ENCODE results near the gene SPIB. TPM values are rescaled to one million over a fixed set of nuclear protein-coding genes. Genes with fewer than 3 reads are reported as not detected.

SPIB gene
- total RNA-seq, 1 donor from 2014 or later = not detected

GRCh38 chr19:50459067-50459456, 40.3 kb downstream of the SPIB start:
- Mint-ChIP-seq H3K27me3 (ENCODE audit: insufficient read depth, low read depth) (peaks cover 8% of the 10 kb centered on the region), H3K36me3 (no peaks in the 10 kb centered on the region), H3K4me3 (no peak overlapping the region), H3K9me3 (peaks cover 7% of the 10 kb centered on the region), H3K4me1 (peaks cover 12% of the 10 kb centered on the region), H3K27ac (no peak overlapping the region)
- Histone ChIP-seq H3K27ac (no peak overlapping the region), H4K20me1 (ENCODE audit: low read depth) (no peaks in the 10 kb centered on the region), H3K27me3 (no peaks in the 10 kb centered on the region), H3K9ac (no peak overlapping the region), H3K9me3 (ENCODE audit: low read depth) (no peaks in the 10 kb centered on the region), H2AFZ (replicated peaks) (no peak overlapping the region), H3K79me2 (ENCODE audit: low read depth) (no peaks in the 10 kb centered on the region), H3K4me3 (no peak overlapping the region), H3K4me2 (no peak overlapping the region), H3K36me3 (no peaks in the 10 kb centered on the region), H3K4me1 (no peaks in the 10 kb centered on the region), H3F3A (ENCODE audit: low read depth) (peaks cover 3% of the 10 kb centered on the region)
- no peak for TF ChIP-seq EZH2phosphoT487 (IDR thresholded peaks at IDR 0.05)
- TF ChIP-seq, protein P1, sequence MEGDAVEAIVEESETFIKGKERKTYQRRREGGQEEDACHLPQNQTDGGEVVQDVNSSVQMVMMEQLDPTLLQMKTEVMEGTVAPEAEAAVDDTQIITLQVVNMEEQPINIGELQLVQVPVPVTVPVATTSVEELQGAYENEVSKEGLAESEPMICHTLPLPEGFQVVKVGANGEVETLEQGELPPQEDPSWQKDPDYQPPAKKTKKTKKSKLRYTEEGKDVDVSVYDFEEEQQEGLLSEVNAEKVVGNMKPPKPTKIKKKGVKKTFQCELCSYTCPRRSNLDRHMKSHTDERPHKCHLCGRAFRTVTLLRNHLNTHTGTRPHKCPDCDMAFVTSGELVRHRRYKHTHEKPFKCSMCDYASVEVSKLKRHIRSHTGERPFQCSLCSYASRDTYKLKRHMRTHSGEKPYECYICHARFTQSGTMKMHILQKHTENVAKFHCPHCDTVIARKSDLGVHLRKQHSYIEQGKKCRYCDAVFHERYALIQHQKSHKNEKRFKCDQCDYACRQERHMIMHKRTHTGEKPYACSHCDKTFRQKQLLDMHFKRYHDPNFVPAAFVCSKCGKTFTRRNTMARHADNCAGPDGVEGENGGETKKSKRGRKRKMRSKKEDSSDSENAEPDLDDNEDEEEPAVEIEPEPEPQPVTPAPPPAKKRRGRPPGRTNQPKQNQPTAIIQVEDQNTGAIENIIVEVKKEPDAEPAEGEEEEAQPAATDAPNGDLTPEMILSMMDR (IDR thresholded peaks at IDR 0.05) = no peak
- no peak for TF ChIP-seq EZH2 (IDR thresholded peaks at IDR 0.05)
- no peak for DNase-seq (ENCODE audit: low spot score)

DNA sequence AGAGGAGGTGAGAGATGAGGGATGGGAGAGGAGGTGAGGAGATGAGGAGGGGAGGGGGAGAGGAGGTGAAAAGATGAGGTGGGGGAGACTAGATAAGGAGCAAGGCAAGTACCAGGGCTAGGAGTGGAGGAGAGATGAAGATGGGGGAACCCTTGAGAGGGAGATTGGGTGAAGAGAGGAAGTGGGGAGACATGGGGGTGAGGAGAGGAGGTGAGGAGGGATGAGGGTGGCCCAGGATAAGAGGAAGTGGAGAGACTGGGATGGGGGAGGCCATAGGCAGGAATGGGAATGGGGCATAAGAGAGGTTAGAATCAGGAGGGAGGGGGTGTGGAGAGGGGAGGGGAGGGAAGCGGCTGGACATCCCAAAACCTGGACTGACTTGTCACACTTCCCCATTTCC, 40.9 kb downstream of the SPIB start:
- DNase-seq (ENCODE audit: low spot score) = no peak
- Histone ChIP-seq H3K4me3 (no peak overlapping the region), H3K9me3 (ENCODE audit: low read depth) (no peaks in the 10 kb centered on the region), H3K4me1 (no peaks in the 10 kb centered on the region), H3K4me2 (no peak overlapping the region), H3K27me3 (no peaks in the 10 kb centered on the region), H3K27ac (no peak overlapping the region), H3K36me3 (no peaks in the 10 kb centered on the region), H4K20me1 (ENCODE audit: low read depth) (no peaks in the 10 kb centered on the region), H2AFZ (replicated peaks) (no peak overlapping the region), H3F3A (ENCODE audit: low read depth) (peaks cover 3% of the 10 kb centered on the region), H3K9ac (no peak overlapping the region), H3K79me2 (ENCODE audit: low read depth) (no peaks in the 10 kb centered on the region)
- TF ChIP-seq, protein P1 (IDR thresholded peaks at IDR 0.05) = no peak
- no peak for TF ChIP-seq EZH2phosphoT487 (IDR thresholded peaks at IDR 0.05)
- TF ChIP-seq EZH2 (IDR thresholded peaks at IDR 0.05) = no peak
- Mint-ChIP-seq H3K4me1 (peaks cover 12% of the 10 kb centered on the region), H3K4me3 (peak overlapping the region; percentile 63), H3K27me3 (ENCODE audit: insufficient read depth, low read depth) (peaks cover 7% of the 10 kb centered on the region), H3K36me3 (no peaks in the 10 kb centered on the region), H3K9me3 (peaks cover 7% of the 10 kb centered on the region), H3K27ac (no peak overlapping the region)

GRCh38 chr19:50460161-50460765, 41.5 kb downstream of the SPIB start:
- peaks cover 7% of the 10 kb centered on the region for H3K9me3 Mint-ChIP-seq
- H3K4me1 Mint-ChIP-seq = peaks cover 12% of the 10 kb centered on the region
- H3K4me2 ChIP-seq = no peak overlapping the region
- peak overlapping the region; percentile 63 for H3K4me3 Mint-ChIP-seq
- no peak overlapping the region for H2AFZ ChIP-seq (replicated peaks)
- H3F3A ChIP-seq (ENCODE audit: low read depth) = peaks cover 3% of the 10 kb centered on the region
- no peak overlapping the region for H3K4me3 ChIP-seq
- H3K9me3 ChIP-seq (ENCODE audit: low read depth) = no peaks in the 10 kb centered on the region
- H3K36me3 ChIP-seq = no peaks in the 10 kb centered on the region
- no peak overlapping the region for H3K9ac ChIP-seq
- H3K27me3 Mint-ChIP-seq (ENCODE audit: insufficient read depth, low read depth) = peaks cover 8% of the 10 kb centered on the region
- H3K27ac ChIP-seq = no peak overlapping the region
- DNase-seq (ENCODE audit: low spot score) = no peak
- H3K79me2 ChIP-seq (ENCODE audit: low read depth) = no peaks in the 10 kb centered on the region
- H3K27me3 ChIP-seq = no peaks in the 10 kb centered on the region
- H3K4me1 ChIP-seq = no peaks in the 10 kb centered on the region
- H3K36me3 Mint-ChIP-seq = no peaks in the 10 kb centered on the region
- H4K20me1 ChIP-seq (ENCODE audit: low read depth) = no peaks in the 10 kb centered on the region
- no peak overlapping the region for H3K27ac Mint-ChIP-seq
- TF ChIP-seq, protein P1 (IDR thresholded peaks at IDR 0.05) = no peak
- TF ChIP-seq EZH2 (IDR thresholded peaks at IDR 0.05) (no peak), EZH2phosphoT487 (IDR thresholded peaks at IDR 0.05) (no peak)

Measured in neural progenitor cell (in vitro differentiated cells).